Ureter (tissue), 1 donor: ENCODE data around the gene BAX. TPM values are rescaled to one million over a fixed set of nuclear protein-coding genes. Genes with fewer than 3 reads are reported as not detected.

Experiments
- DNase-seq: peaks from one replicate; pipeline ENCODE4 v3.0.0-alpha.2; 2020; ENCODE audit warnings: low spot score
- total RNA-seq: library from RNA; stranded (reverse); gene quantifications from one replicate; pipeline ENCODE4 v1.2.4, GENCODE V29; 2023
- donor health status: DM: yes; HTN: yes; CAD: no.

Gene BAX
- total RNA-seq, 1 donor from 2014 or later, result 79.9 TPM

DNA sequence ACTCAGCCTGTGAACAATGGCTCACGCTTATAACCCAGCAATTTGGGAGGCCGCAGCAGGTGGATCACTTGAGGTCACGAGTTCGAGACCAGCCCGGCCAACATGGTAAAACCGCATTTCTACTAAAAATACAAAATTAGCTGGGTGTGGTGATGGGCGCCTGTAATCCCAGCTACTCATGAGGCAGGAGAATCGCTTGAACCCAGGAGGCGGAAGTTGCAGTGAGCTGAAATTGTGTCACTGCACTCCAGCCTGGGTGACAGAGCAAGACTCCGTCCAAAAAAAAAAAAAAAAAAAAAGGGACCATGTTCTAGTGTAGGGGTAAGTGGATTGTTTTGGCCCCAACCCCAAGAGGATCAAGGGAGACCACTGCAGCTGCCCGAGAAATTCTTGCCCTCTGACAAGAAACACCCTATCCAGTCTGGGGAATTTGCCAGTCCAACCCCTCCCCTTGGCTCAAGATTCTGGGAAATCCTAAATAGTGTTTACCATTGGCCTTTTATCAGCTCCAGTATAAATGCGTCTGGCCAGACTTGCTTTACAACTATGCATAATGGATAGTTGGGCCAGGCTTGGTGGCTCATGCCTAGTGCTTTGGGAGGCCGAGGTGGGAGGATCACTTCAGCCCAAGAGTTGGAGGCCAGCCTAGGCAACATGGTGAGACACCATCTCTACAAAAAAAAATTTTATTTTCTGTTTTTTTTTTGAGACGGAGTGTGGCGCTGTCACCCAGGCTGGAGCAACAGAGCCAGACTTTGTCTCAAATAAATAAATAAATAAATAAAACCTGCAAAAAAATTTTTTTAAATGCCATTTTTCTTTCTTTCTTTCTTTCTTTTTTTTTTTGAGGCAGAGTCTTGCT lies 26.3 kb upstream of the BAX start:
- DNase-seq, result no peak

DNA sequence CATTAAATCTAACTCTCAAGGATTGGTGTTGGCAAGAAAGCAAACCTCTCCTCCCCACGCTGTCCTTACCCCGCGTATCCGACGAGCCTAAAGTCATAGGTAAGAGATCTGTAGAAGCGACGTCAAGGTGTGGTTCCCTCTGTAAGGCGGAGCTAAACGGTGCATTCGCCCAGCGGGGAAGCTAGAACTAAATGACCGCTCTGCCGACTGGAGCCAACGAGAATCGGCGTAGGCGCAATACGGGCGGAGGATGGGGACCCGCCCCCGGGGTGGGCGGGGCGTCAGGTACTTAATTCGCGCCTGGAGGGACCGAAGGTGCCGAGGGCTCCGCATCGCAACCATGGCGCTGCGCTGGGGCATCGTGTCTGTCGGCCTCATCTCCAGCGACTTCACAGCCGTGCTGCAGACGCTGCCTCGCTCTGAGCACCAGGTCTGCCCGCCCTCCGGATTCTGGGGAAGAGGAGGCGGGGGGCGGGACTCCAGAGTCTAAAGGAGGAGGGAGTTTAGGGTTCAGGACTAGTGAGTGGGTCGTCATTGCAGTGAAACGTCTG lies 21.2 kb upstream of the BAX start, which contains the start of gene DHDH:
TSS of gene DHDH (plus strand) at position 318 of the 551 bp plus-strand sequence. CDS start at position 341, 23 bp downstream.
- DNase-seq, result peak; percentile 83

DNA sequence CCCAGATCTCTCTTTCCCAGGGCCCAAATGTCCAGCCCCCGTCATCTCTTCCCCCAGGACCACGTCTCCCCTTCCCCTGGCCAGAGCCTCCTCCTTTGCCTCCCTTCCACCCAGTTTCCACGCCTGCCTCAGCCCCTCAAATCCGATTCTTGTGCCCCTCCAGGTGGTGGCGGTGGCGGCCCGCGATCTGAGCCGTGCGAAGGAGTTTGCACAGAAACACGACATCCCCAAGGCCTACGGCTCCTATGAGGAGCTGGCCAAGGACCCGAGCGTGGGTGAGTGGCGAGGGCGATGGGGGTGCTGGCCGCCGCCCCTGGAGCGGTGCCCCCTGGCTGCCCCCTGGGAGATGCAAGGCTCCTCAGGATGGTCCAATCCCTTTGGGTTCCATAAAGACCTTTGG lies 19.8 kb upstream of the BAX start:
- no peak for DNase-seq

DNA sequence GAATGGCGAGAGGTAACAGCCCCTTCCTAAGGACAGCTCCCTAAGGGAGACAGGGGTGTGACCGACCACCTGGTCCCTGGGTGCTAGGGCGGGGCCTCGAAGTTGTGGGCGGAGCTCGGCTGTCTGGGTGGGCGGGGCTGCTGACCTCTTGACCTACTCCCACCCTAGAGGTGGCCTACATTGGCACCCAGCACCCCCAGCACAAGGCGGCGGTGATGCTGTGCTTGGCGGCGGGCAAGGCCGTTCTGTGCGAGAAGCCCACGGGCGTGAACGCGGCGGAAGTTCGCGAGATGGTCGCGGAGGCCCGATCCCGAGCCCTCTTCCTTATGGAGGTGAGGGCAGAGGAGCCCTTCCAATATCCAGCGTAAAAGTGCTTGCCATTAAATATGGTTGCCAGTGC lies 18.8 kb upstream of the BAX start:
- no peak for DNase-seq

DNA sequence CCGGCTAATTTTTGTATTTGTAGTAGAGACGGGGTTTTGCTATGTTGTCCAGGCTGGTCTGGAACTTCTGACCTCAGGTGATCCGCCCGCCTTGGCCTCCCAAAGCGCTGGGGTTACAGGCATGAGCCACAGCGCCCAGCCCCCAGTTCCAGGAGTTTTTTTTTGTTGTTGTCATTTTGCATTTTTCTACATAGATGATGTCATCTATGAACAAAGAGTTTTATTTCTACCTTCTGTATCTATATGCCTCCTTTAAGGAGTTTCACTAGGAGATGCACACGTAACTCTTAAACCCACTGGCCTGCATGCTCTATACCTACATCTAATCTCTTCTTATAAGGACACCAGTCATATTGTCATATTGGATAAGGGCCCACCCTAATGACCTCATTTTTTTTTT lies 16.4 kb upstream of the BAX start:
- DNase-seq, result no peak

DNA sequence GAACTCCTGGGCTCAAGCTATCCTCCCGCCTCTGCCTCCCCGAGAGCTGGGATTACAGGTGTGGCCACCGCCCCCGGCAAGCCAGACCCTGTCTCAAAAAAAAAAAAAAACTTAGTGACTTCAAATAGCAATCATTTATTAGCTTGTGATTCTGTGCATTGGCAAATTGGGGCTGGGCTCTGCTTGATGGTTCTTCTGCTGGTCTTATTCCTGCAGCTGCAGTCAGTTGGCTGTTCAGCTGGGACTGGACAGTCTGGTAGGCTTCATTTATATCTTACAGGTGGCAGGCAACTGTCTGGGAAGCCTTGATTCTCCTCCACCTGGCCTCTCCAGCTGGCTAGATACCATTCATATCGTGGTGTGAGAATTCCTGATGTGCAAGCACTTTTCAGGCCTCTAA lies 13.8 kb upstream of the BAX start:
- no peak for DNase-seq

DNA sequence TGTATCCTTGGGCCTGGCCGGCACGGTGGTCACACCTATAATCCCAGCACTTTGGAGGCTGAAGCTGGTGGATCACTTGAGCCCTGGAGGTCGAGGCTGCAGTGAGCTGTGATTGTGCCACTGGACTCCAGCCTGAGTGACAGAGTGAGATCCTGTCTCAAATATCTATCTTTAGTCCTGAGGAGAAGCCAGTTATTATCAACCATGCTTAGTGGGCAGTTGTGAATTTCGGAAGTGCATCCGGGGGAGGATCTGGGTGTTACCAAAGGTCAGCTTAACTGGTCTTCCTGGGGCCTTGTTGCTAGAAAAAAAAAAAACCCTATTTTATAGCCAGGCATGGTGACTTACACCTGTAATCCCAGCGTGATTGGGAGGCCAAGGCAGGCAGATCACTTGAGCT lies 11.6 kb upstream of the BAX start:
- no peak for DNase-seq

DNA sequence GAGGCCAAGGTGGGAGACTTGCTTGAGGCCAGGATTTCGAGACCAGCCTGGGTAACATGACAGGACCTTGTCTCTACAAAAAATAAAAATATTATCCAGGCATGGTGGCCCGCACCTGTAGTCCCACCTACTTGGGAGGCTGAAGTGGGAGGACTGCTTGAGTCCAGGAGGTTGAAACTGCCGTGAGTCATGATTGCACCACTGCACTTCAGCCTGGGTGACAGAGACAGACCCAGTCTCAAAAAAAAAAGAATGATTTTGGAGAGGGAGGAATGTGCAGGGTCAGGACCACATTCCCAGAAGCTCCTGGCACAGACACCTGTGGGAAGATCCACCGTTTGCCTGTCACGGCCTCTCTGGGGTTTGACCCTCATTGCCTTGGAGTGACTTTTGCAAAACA lies 9.3 kb upstream of the BAX start:
- DNase-seq, result no peak

DNA sequence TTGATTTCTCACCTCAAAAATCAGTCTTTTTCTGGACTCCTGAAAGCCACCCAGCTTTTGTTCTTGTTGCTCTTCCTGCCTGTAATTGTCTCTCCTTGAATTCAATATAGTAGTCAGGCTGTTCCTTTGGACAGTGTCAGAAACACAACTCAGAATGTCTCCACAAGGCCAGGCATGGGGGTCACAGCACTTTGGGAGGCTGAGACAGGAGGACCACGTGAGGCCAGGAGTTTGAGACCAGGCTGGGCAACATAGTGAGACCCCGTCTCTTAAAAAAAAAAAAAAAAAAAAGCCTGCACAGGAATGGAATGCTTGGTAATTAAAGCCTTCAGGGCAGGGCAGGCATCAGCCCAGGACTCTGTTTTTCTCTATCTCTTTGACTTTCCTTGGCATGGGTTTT lies 8.9 kb upstream of the BAX start:
- no peak for DNase-seq

DNA sequence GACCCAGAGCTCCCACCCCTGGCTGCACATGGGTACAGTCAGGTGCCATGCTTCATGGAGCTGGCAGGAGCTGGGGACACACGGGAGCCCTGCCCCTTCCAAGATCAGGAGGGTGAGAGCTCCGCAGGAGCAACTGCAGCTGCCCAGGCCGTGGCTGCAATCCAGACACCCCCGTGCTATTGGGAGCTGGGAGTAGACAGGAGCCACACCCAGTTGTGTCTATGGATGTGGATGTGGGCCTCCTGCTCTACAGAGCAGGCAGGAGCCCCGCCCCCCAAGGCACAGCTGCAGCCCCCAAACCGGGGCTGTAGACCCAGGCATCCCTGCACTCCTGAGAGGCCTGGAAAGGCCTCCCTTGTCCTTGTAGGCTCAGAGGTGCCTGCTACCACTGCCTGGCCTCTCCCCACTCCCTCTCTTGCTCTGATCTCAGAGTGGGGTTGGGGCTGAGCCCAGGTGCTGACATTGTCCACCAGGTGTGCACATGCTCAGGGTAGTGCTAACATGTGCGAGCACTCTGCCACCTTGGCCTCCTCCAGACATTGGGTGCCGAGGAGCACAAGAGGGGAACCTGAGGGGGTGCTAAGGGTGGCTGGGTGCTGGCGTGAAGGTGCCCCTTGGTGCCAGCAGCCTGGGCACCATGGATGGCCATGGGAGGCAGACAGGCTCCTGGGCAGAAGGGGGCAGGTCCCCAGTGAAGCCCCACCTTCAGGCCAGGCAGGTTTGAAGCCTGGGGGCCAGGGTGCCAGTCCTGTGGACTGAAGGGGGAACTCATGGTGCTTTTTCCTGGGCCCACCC lies 8.0 kb upstream of the BAX start:
- DNase-seq, result no peak

DNA sequence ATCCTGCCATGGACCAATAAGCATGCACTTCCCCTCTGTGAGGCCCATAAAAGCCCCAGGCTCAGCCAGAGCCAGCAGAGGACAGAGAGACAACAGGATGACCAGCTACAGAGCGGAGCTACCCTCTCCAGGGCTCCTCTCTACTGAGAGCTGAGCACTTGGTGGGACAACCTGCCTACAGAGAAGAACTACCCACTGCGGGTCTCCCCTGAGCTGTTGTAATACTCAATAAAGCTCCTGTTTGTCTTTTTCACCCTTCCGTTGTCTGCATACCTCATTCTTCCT lies 7.5 kb upstream of the BAX start:
- no peak for DNase-seq

DNA sequence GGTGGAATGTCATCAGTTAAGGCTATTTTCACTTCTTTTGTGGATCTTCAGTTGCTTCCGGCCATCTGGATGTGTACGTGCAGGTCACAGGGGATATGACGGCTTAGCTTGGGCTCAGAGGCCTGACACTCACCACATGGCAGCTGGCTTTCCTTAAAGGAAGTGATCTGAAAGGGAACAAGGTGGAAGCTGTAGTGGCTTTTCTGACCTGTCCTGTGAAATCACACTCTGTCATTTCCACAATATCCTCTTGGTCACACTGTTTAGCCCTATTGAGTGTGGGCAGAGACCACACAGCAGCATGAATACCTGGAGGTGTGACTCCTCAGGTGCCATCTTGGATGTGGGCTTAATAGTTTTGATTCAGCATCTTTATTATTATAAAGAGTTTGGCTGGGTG lies 4.5 kb upstream of the BAX start:
- no peak for DNase-seq

DNA sequence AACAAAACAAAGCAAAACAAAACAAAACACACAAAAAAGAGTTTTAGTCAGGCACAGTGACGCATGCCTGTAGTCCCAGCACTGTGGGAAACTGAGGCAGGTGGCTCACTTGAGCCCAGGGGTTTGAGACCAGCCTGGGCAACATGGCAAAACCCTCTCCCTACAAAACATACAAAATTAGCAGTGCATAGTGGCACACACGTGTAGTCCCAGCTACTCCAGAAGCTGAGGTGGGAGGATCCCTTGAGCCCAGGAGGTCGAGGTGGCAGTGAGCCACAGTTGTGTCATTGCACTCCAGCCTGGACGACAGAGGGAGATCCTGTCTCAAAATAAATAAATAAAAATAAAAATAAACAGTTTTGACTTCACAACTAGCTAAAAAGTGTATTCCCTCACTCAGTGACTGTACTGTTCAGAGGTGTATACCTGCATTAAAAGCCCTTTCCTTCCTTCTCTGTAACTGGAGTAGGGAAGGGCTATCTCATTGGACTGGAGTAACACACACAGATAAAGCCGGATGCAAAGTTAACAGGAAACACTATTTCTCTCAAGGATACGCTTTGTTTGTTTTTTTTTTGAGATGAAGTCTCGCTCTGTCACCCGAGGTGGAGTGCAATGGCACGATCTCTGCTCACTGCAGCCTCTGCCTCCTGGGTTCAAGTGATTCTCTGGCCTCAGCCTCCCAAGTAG lies 3.7 kb upstream of the BAX start:
- DNase-seq, result no peak

DNA sequence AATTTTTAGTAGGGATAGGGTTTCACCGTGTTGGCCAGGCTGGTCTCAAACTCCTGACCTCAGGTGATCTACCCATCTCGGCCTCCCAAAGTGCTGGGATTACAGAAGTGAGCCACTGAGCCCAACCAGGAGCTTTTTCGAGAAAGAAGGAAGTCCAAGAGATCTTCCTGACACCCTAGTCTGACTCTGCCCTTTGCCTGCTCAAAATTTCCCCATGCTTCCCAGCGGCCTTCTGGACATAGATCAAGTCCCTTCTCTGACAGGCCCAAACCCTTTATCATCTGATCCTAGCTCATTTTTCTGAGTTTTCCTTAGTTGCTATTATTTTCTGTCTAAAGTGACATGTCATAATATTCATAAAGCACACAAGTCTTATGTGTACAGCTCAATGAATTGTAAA lies 1.5 kb upstream of the BAX start:
- no peak for DNase-seq

DNA sequence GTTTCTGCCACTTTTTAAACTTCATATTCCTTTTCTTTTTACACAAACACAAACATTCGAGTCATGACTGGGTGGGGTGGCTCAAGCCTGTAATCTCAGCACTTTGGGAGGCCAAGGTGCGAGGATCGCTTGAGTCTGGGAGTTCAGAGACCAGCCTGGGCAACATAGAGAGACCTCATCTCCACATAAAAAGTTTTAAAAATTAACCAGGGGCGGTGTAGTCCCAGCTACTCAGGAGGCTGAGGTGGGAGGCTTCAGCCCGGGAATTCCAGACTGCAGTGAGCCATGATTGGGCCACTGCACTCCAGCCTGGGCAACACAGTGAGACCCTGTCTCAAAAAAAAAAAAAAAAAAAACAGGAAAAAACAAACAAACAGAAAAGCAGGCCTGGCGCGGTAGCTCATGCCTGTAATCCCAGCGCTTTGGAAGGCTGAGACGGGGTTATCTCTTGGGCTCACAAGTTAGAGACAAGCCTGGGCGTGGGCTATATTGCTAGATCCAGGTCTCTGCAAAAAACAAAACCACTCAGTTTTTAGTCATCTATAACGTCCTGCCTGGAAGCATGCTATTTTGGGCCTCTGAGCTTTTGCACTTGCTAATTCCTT lies 583 bp upstream of the BAX start:
- no peak for DNase-seq

DNA sequence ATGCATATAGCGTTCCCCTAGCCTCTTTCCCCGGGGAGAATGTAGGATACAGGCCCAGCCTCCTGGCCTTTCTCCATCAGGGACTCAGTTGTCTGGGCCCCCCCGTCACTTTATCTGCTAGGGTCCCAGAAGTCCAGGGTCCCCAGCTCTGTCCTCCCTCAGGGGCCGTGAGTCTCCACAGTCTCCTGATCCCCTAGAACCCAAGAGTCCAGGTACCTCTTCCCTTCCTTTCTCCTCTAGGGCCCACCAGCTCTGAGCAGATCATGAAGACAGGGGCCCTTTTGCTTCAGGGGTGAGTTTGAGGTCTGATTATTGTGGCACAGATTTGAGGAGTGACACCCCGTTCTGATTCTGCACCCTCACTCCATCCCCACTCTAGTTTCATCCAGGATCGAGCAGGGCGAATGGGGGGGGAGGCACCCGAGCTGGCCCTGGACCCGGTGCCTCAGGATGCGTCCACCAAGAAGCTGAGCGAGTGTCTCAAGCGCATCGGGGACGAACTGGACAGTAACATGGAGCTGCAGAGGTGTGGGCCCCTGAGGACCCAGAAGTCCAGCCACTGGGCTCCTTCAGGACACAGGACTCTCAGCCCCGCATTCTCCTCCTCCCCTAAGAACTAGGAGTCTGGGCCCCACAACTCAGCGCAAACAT lies 758 bp downstream of the BAX start:
- DNase-seq, result no peak

DNA sequence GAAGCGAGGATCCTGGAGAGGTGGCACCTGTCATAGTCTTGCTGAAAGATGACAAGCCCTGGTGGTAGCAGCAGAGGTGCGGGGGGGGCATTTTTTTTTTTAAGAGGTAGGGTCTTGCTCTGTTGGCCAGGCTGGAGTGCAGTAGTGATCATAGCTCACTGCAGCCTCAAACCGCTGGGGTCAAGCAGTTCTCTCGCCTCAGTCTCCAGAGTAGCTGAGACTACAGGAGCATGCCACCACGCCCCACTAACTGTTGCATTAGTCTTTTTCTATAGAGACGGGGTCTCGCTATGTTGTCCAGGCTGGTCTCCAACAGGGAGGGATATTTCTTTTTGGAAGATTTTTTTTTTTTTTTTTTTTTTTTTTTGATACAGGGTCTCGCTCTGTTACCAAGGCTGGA lies 3.3 kb downstream of the BAX start:
- no peak for DNase-seq

DNA sequence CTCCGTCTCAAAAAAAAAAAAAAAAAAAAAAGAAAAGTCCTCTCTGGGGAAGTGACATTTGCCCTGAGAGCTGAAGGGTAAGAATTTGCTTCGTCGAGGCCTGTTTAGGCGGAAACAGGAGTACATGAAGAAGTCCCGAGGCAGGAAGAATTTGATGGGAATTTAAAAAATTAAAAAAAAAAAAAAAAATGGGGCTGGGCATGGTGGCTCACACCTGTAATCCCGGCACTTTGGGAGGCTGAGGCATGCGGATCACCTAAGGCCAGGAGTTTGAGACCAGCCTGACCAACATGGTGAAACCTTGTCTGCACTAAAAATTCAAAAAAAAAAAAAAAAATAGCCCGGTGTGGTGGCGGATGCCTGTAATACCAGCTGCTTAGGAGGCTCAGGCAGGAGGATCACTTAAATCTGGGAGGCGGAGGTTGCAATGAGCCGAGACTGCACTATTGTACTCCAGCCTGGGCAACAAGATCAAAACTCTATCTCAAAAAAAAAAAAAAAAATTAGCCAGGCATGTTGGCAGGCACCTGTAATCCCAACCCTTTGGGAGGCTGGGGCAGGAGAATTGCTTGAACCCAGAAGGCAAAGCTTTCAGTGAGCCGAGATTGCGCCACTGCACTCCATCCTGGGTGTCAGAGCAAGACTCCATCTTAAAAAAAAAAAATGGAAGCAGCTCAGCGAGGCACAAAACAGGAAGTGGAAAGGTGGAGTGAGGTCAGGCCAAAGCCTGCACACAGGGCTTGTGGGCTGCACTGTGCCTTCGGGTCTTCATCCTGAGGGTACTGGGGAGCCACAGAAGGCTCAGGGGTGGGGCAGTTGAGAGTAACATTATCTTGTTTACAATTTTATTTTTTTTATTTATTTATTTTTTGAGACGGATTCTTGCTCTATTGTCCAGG lies 4.9 kb downstream of the BAX start:
- DNase-seq, result no peak

DNA sequence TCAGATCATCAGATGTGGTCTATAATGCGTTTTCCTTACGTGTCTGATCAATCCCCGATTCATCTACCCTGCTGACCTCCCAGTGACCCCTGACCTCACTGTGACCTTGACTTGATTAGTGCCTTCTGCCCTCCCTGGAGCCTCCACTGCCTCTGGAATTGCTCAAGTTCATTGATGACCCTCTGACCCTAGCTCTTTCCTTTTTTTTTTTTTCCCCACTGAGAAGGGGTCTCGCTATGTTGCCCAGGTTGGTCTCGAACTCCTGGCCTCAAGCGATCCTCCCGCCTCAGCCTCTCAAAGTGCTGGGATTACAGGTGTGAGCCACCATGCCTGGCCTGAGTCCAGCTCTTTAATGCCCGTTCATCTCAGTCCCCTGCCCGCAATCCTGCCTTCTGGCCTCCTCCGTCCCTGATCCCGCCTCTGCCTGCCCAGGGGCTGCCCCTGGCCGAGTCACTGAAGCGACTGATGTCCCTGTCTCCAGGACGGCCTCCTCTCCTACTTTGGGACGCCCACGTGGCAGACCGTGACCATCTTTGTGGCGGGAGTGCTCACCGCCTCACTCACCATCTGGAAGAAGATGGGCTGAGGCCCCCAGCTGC lies 6.5 kb downstream of the BAX start:
- no peak for DNase-seq

DNA sequence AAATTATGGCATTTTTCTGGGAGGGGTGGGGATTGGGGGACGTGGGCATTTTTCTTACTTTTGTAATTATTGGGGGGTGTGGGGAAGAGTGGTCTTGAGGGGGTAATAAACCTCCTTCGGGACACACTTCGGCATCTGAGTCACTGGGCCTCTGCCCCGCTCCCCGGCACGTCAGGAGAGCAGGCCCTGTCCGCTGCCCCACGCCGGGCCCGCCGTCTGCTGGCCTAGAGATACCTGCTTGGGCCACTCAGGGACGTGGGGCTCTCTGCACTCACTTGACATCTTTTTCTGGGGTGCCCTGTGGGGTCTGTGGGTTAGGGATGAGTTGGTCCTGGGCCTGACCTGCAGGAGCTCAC lies 7.0 kb downstream of the BAX start:
- DNase-seq, result no peak
